ENCODE measurements around the gene CD82. TPM values are rescaled to one million over a fixed set of nuclear protein-coding genes. Genes with fewer than 3 reads are reported as not detected.

Gene CD82
- polyA plus RNA-seq, 1 donor (not counting 4 experiments of a cell fraction or from before 2014, with no cell fraction given), result 118 TPM

- Histone ChIP-seq H3K4me2 (ENCODE audit: control insufficient read depth, extremely low read depth, insufficient read depth, low read depth, low read length) (no peak overlapping the region), H3K27me3 (ENCODE audit: control insufficient read depth, extremely low read depth, insufficient read depth, low read length) (peaks cover 9% of the 10 kb centered on the region), H4K20me1 (ENCODE audit: control insufficient read depth, extremely low read depth, insufficient read depth, low read length) (no peaks in the 10 kb centered on the region), H2AFZ (ENCODE audit: control insufficient read depth, low read length) (no peak overlapping the region), H3K4me1 (ENCODE audit: control insufficient read depth, extremely low read depth, insufficient read depth, low read length) (no peaks in the 10 kb centered on the region), H3K9ac (ENCODE audit: control insufficient read depth, extremely low read depth, insufficient read depth, low read length) (no peak overlapping the region), H3K27ac (ENCODE audit: control insufficient read depth, insufficient read depth, low read length) (no peak overlapping the region), H3K79me2 (ENCODE audit: control insufficient read depth, insufficient read depth, low read length) (no peaks in the 10 kb centered on the region), H3K4me3 (ENCODE audit: control insufficient read depth in 2 of 3, extremely low read depth in 1 of 3, insufficient read depth in 2 of 3, low read depth in 1 of 3, low read length in 3 of 3) (no peak overlapping the region), H3K9me3 (ENCODE audit: control insufficient read depth, low read depth, low read length) (no peaks in the 10 kb centered on the region), H3K9me1 (ENCODE audit: control insufficient read depth, extremely low read depth, insufficient read depth, low read length) (no peaks in the 10 kb centered on the region), H3K36me3 (ENCODE audit: control insufficient read depth in 2 of 2, extremely low read depth in 1 of 2, insufficient read depth in 2 of 2, low read length in 2 of 2) (no peaks in the 10 kb centered on the region)
- FAIRE-seq (peak; percentile 74), DNase-seq (ENCODE audit: low read depth, low spot score) (no peak)
- dilution Hi-C loops (cut with MboI; ENCODE audit: extremely low pct_ligation_motif_present, low sequenced_read_pairs), result no loop called here
- TF ChIP-seq, protein P1, sequence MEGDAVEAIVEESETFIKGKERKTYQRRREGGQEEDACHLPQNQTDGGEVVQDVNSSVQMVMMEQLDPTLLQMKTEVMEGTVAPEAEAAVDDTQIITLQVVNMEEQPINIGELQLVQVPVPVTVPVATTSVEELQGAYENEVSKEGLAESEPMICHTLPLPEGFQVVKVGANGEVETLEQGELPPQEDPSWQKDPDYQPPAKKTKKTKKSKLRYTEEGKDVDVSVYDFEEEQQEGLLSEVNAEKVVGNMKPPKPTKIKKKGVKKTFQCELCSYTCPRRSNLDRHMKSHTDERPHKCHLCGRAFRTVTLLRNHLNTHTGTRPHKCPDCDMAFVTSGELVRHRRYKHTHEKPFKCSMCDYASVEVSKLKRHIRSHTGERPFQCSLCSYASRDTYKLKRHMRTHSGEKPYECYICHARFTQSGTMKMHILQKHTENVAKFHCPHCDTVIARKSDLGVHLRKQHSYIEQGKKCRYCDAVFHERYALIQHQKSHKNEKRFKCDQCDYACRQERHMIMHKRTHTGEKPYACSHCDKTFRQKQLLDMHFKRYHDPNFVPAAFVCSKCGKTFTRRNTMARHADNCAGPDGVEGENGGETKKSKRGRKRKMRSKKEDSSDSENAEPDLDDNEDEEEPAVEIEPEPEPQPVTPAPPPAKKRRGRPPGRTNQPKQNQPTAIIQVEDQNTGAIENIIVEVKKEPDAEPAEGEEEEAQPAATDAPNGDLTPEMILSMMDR (optimal IDR thresholded peaks at IDR 0.05 in 1 of 3, IDR thresholded peaks at IDR 0.05 in 1 of 3, conservative IDR thresholded peaks at IDR 0.05 in 1 of 3; ENCODE audit: extremely low read depth in 1 of 3, insufficient read depth in 2 of 3, low read length in 3 of 3), result peak; percentile 94 to 98 (median 95)
- no peak for TF ChIP-seq EZH2 (IDR thresholded peaks at IDR 0.05; ENCODE audit: low read length)
These were observed 26.9 kb upstream of the CD82 start for GRCh38 chr11:44538375-44539054.

DNA sequence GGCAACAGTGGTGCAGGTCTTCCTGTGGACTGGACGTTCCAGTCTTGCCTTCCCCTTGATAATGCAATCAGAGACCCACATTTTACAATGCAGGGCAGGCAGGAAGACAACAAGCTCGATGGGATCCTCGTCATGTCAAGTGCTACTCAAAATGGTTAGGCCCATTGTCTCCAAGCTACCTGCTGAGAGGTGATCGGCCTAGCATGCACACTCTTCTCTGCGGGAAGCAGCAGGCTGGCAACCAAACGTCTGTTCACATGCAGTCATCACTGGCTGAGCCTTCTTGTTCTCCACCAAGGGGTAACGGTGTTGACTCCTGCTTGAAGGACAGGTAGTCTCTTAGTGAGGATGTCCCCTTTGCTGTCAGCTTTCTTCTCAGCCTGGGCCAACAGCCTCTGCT, 25.5 kb upstream of the CD82 start:
- no peaks in the 10 kb centered on the region for H3K79me2 ChIP-seq (ENCODE audit: control insufficient read depth, insufficient read depth, low read length)
- no peak for FAIRE-seq

More for the DNA sequence above, 25.5 kb upstream of the CD82 start:
- Histone ChIP-seq H3K9me1 (ENCODE audit: control insufficient read depth, extremely low read depth, insufficient read depth, low read length) (no peaks in the 10 kb centered on the region), H3K4me3 (ENCODE audit: control insufficient read depth in 2 of 3, extremely low read depth in 1 of 3, insufficient read depth in 2 of 3, low read depth in 1 of 3, low read length in 3 of 3) (no peak overlapping the region), H3K4me1 (ENCODE audit: control insufficient read depth, extremely low read depth, insufficient read depth, low read length) (no peaks in the 10 kb centered on the region), H3K27me3 (ENCODE audit: control insufficient read depth, extremely low read depth, insufficient read depth, low read length) (peaks cover 5% of the 10 kb centered on the region), H4K20me1 (ENCODE audit: control insufficient read depth, extremely low read depth, insufficient read depth, low read length) (no peaks in the 10 kb centered on the region), H3K36me3 (ENCODE audit: control insufficient read depth in 2 of 2, extremely low read depth in 1 of 2, insufficient read depth in 2 of 2, low read length in 2 of 2) (no peaks in the 10 kb centered on the region), H3K4me2 (ENCODE audit: control insufficient read depth, extremely low read depth, insufficient read depth, low read depth, low read length) (no peak overlapping the region), H3K27ac (ENCODE audit: control insufficient read depth, insufficient read depth, low read length) (no peak overlapping the region), H3K9me3 (ENCODE audit: control insufficient read depth, low read depth, low read length) (no peaks in the 10 kb centered on the region), H2AFZ (ENCODE audit: control insufficient read depth, low read length) (no peak overlapping the region), H3K9ac (ENCODE audit: control insufficient read depth, extremely low read depth, insufficient read depth, low read length) (no peak overlapping the region)
- TF ChIP-seq, protein P1 (optimal IDR thresholded peaks at IDR 0.05 in 1 of 3, IDR thresholded peaks at IDR 0.05 in 1 of 3, conservative IDR thresholded peaks at IDR 0.05 in 1 of 3; ENCODE audit: extremely low read depth in 1 of 3, insufficient read depth in 2 of 3, low read length in 3 of 3), result no peak
- TF ChIP-seq EZH2 (IDR thresholded peaks at IDR 0.05; ENCODE audit: low read length), result no peak
- no peak for DNase-seq (ENCODE audit: low read depth, low spot score)
- dilution Hi-C loops (cut with MboI; ENCODE audit: extremely low pct_ligation_motif_present, low sequenced_read_pairs), result no loop called here
